Inflammatory macrophage treated with lipopolysaccharide for 1 hour (primary cell): Measurements from ENCODE around the gene DDHD1.
"Not testable (repeated sequence)": the region's sequence is repeated elsewhere in the genome, so short reads cannot be mapped to it uniquely, and the experiment has no call there.

ENCODE experiments used
- DNase-seq, 2 donors: peaks; one replicate each; pipeline ENCODE4 v3.0.0-alpha.2; 2020 to 2022

Gene DDHD1

GRCh38 chr14:53152887-53153701 is at the start of gene DDHD1:
TSS of gene DDHD1 (minus strand) at chr14:53153323. CDS start at chr14:53153098, 225 bp downstream.
- peak; percentile 71 to 75 for DNase-seq

GRCh38 chr14:53195949-53196348 is 42.8 kb upstream of the DDHD1 start:
- DNase-seq: no peak

GRCh38 chr14:53193193-53193592 is 40.1 kb upstream of the DDHD1 start:
- no peak for DNase-seq

GRCh38 chr14:53192052-53192760 is 39.1 kb upstream of the DDHD1 start:
- DNase-seq: no peak

- DNase-seq: no peak
These were observed 37.8 kb upstream of the DDHD1 start for GRCh38 chr14:53190938-53191337.

- no peak for DNase-seq
These were observed 34.9 kb upstream of the DDHD1 start for GRCh38 chr14:53187921-53188463.

GRCh38 chr14:53186532-53186931 is 33.4 kb upstream of the DDHD1 start:
- DNase-seq: no peak

- no peak for DNase-seq
These were observed 30.5 kb upstream of the DDHD1 start for GRCh38 chr14:53183611-53184010.

- DNase-seq: peak; percentile 30 to 63
These were observed 29.9 kb upstream of the DDHD1 start for GRCh38 chr14:53183056-53183455.

- DNase-seq: not testable (repeated sequence)
These were observed 28.4 kb upstream of the DDHD1 start for GRCh38 chr14:53181463-53182081.

- peak; percentile 16 to 30 for DNase-seq
These were observed 27.4 kb upstream of the DDHD1 start for GRCh38 chr14:53180272-53181221.

GRCh38 chr14:53179486-53180005 is 26.4 kb upstream of the DDHD1 start:
- DNase-seq: not testable (repeated sequence)

GRCh38 chr14:53175375-53175774 is 22.3 kb upstream of the DDHD1 start:
- peak in 1 of 2 donors; percentile 25 for DNase-seq

GRCh38 chr14:53174918-53175317 is 21.8 kb upstream of the DDHD1 start:
- DNase-seq: no peak

- no peak for DNase-seq
These were observed 15.7 kb upstream of the DDHD1 start for GRCh38 chr14:53168786-53169185.

GRCh38 chr14:53167602-53168328 is 14.6 kb upstream of the DDHD1 start:
- peak; percentile 41 to 63 for DNase-seq

GRCh38 chr14:53161758-53162435 is 8.8 kb upstream of the DDHD1 start:
- DNase-seq: peak; percentile 82 to 96

- DNase-seq: no peak
These were observed 3.1 kb upstream of the DDHD1 start for GRCh38 chr14:53156238-53156637.

GRCh38 chr14:53153702-53154112 is 584 bp upstream of the DDHD1 start:
- DNase-seq: peak in 1 of 2 donors; percentile 17

GRCh38 chr14:53152184-53152886 is 788 bp downstream of the DDHD1 start:
- peak; percentile 36 to 39 for DNase-seq
